Nucleus accumbens (tissue), 56 donors: ENCODE data around the gene TAS1R1.
A peak's percentile ranks its signal among the peaks of the same experiment; 100 is the strongest.

Experiments used
- DNase-seq, 56 donors: peaks; one replicate each; lab custom pipeline; 2025; lab: John Stamatoyannopoulos, UW

Gene TAS1R1

GRCh38 chr1:6601923-6602668 lies 47.0 kb downstream of the TAS1R1 start:
- DNase-seq, result peak in 28 of 56 donors; percentile 43 to 74 (median 55)

GRCh38 chr1:6602669-6603237 lies 47.6 kb downstream of the TAS1R1 start, which contains the start of gene KLHL21:
Gene KLHL21, minus strand, starts transcription at chr1:6602869. Its CDS starts 52 bp downstream, at chr1:6602817.
- DNase-seq, result peak; percentile 44 to 94 (median 86)

- DNase-seq, result peak in 48 of 56 donors; percentile 28 to 94 (median 82)
Measured at GRCh38 chr1:6603238-6603914, 48.3 kb downstream of the TAS1R1 start.

GRCh38 chr1:6603915-6604558 lies 48.9 kb downstream of the TAS1R1 start:
- DNase-seq, result peak in 43 of 56 donors; percentile 31 to 81 (median 54)

- DNase-seq, result peak in 23 of 56 donors; percentile 39 to 81 (median 62)
Measured at GRCh38 chr1:6612641-6613360, 57.7 kb downstream of the TAS1R1 start.

- peak; percentile 92 to 100 (median 99) for DNase-seq
Measured at GRCh38 chr1:6613361-6614018, 58.4 kb downstream of the TAS1R1 start, which contains the start of gene PHF13. Gene PHF13, plus strand, starts transcription at chr1:6613731. Its CDS starts 336 bp downstream, at chr1:6614067.

GRCh38 chr1:6614019-6614928 lies 59.2 kb downstream of the TAS1R1 start:
- DNase-seq, result peak in 32 of 56 donors; percentile 7 to 78 (median 35)

GRCh38 chr1:6614929-6615785 lies 60.0 kb downstream of the TAS1R1 start:
- DNase-seq, result peak in 6 of 56 donors; percentile 26 to 62 (median 41)

GRCh38 chr1:6619045-6619444 lies 63.9 kb downstream of the TAS1R1 start:
- no peak for DNase-seq

GRCh38 chr1:6621429-6622391 lies 66.6 kb downstream of the TAS1R1 start:
- no peak for DNase-seq

- DNase-seq, result no peak
Measured at GRCh38 chr1:6622396-6623152, 67.5 kb downstream of the TAS1R1 start.

- no peak for DNase-seq
Measured at GRCh38 chr1:6623269-6623965, 68.3 kb downstream of the TAS1R1 start.

- DNase-seq, result peak in 54 of 56 donors; percentile 47 to 91 (median 76)
Measured at GRCh38 chr1:6624710-6625583, 69.8 kb downstream of the TAS1R1 start, which contains the start of gene THAP3. Gene THAP3, plus strand, starts transcription at chr1:6624868. Its CDS starts 351 bp downstream, at chr1:6625219.
